ENCODE measurements around the gene ZNF577. TPM values are rescaled to one million over a fixed set of nuclear protein-coding genes. Genes with fewer than 3 reads are reported as not detected.
"Not testable (repeated sequence)": the region's sequence is repeated elsewhere in the genome, so short reads cannot be mapped to it uniquely, and the experiment has no call there.

The ZNF577 gene
- 45.0 TPM for total RNA-seq (ENCODE audit: insufficient read depth, low replicate concordance)

GRCh38 chr19:51887522-51888498 is at the start of gene ZNF577:
Gene ZNF577 (minus strand): TSS chr19:51887951. CDS start chr19:51880382, 7,569 bp downstream.
- peak; percentile 98 for DNase-seq (ENCODE audit: low spot score)

- DNase-seq (ENCODE audit: low spot score) = no peak
These were observed 44.2 kb upstream of the ZNF577 start for GRCh38 chr19:51931921-51932320.

GRCh38 chr19:51927859-51928258 is 40.1 kb upstream of the ZNF577 start:
- DNase-seq (ENCODE audit: low spot score) = no peak

DNA sequence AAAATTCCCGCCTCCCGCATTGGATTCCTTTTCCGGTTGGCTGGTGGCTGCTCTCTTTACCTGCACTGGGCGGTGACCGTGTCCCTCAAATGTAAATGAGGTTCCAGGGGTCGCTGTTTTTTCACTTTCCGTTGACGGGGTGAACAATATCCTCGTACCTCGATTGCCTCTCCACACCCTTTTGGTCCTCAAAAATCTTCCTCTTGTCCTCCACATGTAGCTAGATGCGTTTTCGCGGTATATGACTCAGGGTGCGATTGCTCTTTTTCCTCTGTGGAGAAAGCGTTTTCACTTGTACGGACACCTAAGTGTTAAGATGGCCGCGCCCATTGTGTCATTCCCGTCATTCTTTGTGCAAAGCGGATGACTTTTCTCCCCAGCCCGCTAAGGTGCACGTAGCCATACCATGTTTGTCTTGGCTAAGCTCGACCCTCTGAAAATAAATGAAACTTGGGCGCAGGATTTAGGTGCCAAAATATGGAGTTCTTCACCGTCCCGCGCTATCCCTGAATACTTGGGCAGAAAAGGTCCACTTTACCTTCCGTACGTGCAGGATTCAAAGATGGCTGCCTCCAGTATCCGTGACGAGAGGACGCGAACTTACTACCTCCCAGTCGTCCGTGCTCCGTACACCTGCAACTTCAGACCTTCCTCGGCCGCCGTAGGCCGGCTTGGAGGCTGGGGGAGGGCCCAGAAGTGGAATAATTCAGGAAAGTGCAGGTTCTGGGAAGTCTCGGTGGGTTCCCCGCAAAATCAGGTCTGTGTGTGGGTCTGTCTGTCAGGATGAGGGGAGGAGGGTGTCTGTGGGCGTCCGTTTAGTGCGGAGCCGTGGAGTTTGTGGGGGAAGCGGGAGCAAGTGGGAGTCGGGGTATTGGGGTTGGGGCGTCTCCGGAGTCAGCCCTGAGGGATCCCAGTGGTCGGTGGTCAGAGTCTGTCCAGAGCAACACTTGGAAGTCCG is 39.3 kb upstream of the ZNF577 start, which contains the start of gene ZNF613:
TSS of gene ZNF613 (plus strand) at position 689 of the 958 bp plus-strand sequence. CDS start 8,749 bp downstream, outside the sequence.
- DNase-seq (ENCODE audit: low spot score) = peak; percentile 97

GRCh38 chr19:51926426-51926783 is 38.7 kb upstream of the ZNF577 start:
- no peak for DNase-seq (ENCODE audit: low spot score)

GRCh38 chr19:51921949-51922348 is 34.2 kb upstream of the ZNF577 start:
- no peak for DNase-seq (ENCODE audit: low spot score)

DNA sequence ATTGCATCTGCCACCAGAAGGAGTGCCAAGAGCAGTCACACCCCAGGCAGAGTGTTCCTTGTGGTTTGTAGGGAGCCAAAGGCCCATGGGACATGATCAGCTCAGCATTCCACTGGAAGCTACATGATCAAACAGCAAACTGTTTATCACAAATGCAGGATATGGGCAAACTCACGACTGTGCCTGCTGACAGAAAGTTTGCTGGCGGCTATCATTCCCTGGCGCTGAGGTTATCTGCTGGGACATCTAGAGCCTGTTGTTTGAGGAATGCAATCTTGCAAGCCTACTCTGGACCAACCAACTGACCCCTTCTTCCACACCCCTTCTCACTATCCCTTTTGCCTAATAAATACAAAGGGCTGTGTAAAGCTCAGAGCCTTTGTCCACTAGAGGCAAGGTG is 31.9 kb upstream of the ZNF577 start:
- DNase-seq (ENCODE audit: low spot score) = no peak

GRCh38 chr19:51916167-51916566 is 28.4 kb upstream of the ZNF577 start:
- DNase-seq (ENCODE audit: low spot score) = no peak

- no peak for DNase-seq (ENCODE audit: low spot score)
These were observed 27.6 kb upstream of the ZNF577 start for GRCh38 chr19:51915324-51915867.

GRCh38 chr19:51907981-51908380 is 20.2 kb upstream of the ZNF577 start:
- not testable (repeated sequence) for DNase-seq (ENCODE audit: low spot score)

- not testable (repeated sequence) for DNase-seq (ENCODE audit: low spot score)
These were observed 18.4 kb upstream of the ZNF577 start for GRCh38 chr19:51906108-51906507.

DNA sequence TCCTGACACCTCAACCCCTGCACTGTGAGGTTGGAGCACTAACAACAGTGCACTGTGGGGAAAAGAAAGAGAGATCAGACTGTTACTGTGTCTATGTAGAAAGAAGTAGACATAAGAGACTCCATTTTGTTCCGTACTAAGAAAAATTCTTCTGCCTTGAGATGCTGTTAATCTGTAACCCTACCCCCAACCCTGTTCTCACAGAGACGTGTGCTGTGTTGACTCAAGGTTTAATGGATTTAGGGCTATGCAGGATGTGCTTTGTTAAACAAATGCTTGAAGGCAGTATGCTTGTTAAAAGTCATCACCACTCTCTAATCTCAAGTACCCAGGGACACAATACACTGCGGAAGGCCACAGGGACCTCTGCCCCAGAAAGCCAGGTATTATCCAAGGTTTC is 17.9 kb upstream of the ZNF577 start:
- not testable (repeated sequence) for DNase-seq (ENCODE audit: low spot score)

GRCh38 chr19:51905206-51905605 is 17.5 kb upstream of the ZNF577 start:
- DNase-seq (ENCODE audit: low spot score) = no peak

- DNase-seq (ENCODE audit: low spot score) = peak; percentile 91
These were observed 16.8 kb upstream of the ZNF577 start, which contains the start of gene ZNF649 for GRCh38 chr19:51904331-51905165. Gene ZNF649 (minus strand): TSS chr19:51905017. CDS start chr19:51900107, 4,910 bp downstream.

GRCh38 chr19:51903192-51903591 is 15.4 kb upstream of the ZNF577 start:
- no peak for DNase-seq (ENCODE audit: low spot score)

- no peak for DNase-seq (ENCODE audit: low spot score)
These were observed 14.1 kb upstream of the ZNF577 start for GRCh38 chr19:51901860-51902259.

DNA sequence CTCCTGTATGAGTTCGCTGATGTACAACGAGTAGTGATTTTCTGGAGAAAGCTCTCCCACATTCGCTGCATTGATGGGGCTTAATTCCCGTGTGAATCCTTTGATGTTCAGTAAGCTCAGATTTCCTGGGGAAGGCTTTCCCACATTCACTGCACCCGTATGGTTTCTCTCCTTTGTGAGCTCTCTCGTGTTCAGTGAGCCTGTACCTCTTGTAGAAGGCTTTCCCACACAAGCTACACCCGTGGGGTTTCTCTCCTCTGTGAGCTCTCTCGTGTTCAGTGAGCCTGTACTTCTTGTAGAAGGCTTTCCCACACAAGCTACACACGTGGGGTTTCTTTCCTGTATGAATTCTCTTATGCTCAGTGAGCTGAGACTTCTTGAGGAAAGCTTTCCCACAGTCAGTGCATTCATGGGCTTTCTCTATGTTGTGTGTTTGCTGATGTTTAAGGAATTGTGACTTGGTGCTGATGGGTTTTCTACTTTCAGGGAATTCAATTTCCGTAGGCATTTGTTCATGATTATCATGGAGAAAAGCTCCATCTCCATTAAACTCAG is 3.5 kb upstream of the ZNF577 start:
- DNase-seq (ENCODE audit: low spot score) = no peak

- DNase-seq (ENCODE audit: low spot score) = no peak
These were observed 2.2 kb upstream of the ZNF577 start for GRCh38 chr19:51889934-51890333.

DNA sequence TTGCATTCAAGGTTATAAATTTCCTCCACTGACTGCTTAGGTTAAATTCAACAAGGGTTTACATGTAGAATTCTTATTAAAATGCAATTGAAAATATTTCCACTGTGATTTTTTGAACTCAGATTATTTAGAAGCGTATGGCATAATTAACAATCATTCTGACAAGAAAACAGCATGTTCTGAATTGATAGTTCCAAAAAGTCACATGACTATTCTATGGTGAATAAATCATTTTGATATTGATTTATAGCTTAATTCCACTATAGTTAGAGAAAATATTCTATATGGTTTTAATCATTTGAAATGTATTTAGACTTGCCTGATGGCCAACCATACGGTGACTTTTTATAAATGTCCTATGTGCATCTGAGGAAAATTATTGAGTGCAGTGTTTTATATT is 3.0 kb downstream of the ZNF577 start:
- DNase-seq (ENCODE audit: low spot score) = no peak

DNA sequence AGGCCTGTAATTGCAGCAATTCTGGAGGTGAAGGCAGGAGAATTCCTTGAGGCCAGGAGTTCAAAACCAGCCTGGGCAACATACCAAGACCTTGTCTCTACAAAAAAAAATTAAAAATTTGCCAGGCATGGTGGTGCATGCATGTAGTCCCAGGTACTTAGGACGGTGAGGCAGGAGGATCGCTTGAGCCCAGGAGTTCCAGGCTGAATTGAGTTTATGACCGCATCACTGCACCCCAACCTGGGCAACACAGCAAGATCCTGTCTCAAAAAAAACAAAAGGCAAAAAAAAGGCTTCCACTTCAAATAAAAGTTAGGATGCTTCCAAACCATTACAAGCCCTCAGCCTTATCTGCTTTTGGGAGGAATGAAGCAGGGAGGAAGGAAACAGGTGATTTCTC is 5.2 kb downstream of the ZNF577 start:
- DNase-seq (ENCODE audit: low spot score) = no peak

Data from umbilical cord (tissue), 2 donors.